Measurements from ENCODE around the gene STRIP2. TPM values are rescaled to one million over a fixed set of nuclear protein-coding genes. Genes with fewer than 3 reads are reported as not detected.

STRIP2 gene
- total and polyA plus RNA-seq, 9 of the 15 experiments (the other 6 are each of a cell fraction or from before 2014, with no cell fraction given), result 10.1 to 81.8 (median 42.3) TPM

DNA sequence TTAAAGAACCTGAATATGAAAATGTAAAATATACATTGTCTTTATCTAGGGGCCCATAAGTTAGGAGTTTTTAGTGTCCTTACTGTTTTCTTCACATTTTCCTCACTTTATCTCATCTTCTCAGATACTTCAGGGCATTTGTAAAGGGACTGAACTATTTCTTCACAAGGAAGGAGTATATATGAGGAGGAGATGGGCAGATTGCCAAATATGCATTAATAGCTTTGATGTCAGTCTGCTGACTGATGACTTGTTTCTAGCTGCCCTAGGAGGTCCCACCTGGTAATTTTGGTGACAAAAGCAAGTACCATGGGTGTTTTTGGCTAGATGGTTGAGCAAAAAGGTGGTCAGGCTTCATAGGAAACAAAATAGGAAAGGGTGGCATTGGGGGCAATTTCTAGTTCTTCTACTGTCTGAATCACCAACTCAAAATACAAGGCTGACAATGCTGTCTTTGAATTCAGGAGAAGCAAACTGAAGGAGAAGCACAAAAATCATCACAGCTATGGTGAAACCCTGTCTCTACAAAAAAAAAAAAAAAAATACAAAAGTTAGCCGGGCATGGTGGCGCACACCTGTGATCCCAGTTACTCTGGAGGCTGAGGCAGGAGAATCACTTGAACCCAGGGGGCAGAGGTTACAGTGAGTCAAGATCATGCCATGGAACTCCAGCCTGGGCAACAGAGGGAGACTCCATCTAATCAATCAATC lies 10.4 kb upstream of the STRIP2 start (continued):
- TF ChIP-seq VEZF1 (CRISPR knock-in tag; IDR thresholded peaks at IDR 0.05) (peak; percentile 22; the same call in 1 of the 2 replicates), RERE (CRISPR knock-in tag; IDR thresholded peaks at IDR 0.05; ENCODE audit: borderline replicate concordance) (no peak), SIRT6 (IDR thresholded peaks at IDR 0.05; ENCODE audit: low read depth, low read length) (no peak), TAF7 (tag; IDR thresholded peaks at IDR 0.05) (no peak), SIN3A (IDR thresholded peaks at IDR 0.05; ENCODE audit: borderline replicate concordance in 2 of 2, control insufficient read depth in 1 of 2, low read depth in 2 of 2, low read length in 2 of 2) (no peak), L3MBTL2 (IDR thresholded peaks at IDR 0.05) (peak; percentile 24; the same call in 1 of the 2 replicates), HOXB6 (CRISPR knock-in tag; IDR thresholded peaks at IDR 0.05; ENCODE audit: borderline replicate concordance) (no peak), SAFB2 (IDR thresholded peaks at IDR 0.05; ENCODE audit: borderline replicate concordance, low read depth, low read length, severe bottlenecking) (no peak), ZNF609 (CRISPR knock-in tag; IDR thresholded peaks at IDR 0.05; ENCODE audit: borderline replicate concordance) (no peak), ZFP1 (CRISPR knock-in tag; IDR thresholded peaks at IDR 0.05) (no peak), ARHGAP35 (IDR thresholded peaks at IDR 0.05; ENCODE audit: partially characterized antibody) (no peak), FOXK2 (conservative IDR thresholded peaks at IDR 0.05 in 1 of 2, IDR thresholded peaks at IDR 0.05 in 1 of 2; ENCODE audit: low read depth in 2 of 2) (peak in 1 of 2 experiments; percentile 11; a peak in 1 of 4 replicates), NFATC3 (IDR thresholded peaks at IDR 0.05) (no peak), ZNF717 (CRISPR knock-in tag; IDR thresholded peaks at IDR 0.05) (no peak), POLR3G (IDR thresholded peaks at IDR 0.05; ENCODE audit: extremely low read depth, insufficient read length, insufficient replicate concordance) (no peak)

All from K562 (cell line).